HFFc6 (cell line): Measurements from ENCODE around the gene GHR. TPM values are rescaled to one million over a fixed set of nuclear protein-coding genes. Genes with fewer than 3 reads are reported as not detected.

Source experiments
- DNase-seq: peaks from one replicate; pipeline ENCODE4 v3.0.0-alpha.2; 2018
- H3K27ac Mint-ChIP-seq: 2 replicates; pipeline ENCODE4 v1.8.0; 2020; ENCODE audit warnings: mild to moderate bottlenecking, mixed read lengths
- H3K27me3 Mint-ChIP-seq: 2 replicates; pipeline ENCODE4 v1.8.0; 2021; ENCODE audit warnings: mild to moderate bottlenecking, moderate library complexity, mixed read lengths; ENCODE audit not compliant: insufficient read depth
- H3K36me3 Mint-ChIP-seq: 2 replicates; pipeline ENCODE4 v1.8.0; 2021; ENCODE audit warnings: low read depth, mixed read lengths
- H3K4me1 Mint-ChIP-seq: 2 replicates; pipeline ENCODE4 v1.8.0; 2020; ENCODE audit warnings: low read depth, mixed read lengths
- H3K4me3 Mint-ChIP-seq: 2 replicates; pipeline ENCODE4 v1.8.0; 2020; ENCODE audit warnings: mild to moderate bottlenecking, moderate library complexity, mixed read lengths
- H3K9me3 Mint-ChIP-seq: 2 replicates; pipeline ENCODE4 v1.8.0; 2020; ENCODE audit warnings: mild to moderate bottlenecking, mixed read lengths
- CTCF ChIP-seq: fragments of 200-600 bp; sonication (generic); IDR thresholded peaks from 2 replicates; pipeline ENCODE4 v1.5.0; 2021; ENCODE audit warnings: antibody characterized with exemption, mild to moderate bottlenecking
- total RNA-seq, 6 experiments: library from RNA; stranded (reverse); fragmentation: NEBNext Ultra II Directional; extraction: Animal tissue kit (Norgen Biotek cat#: 25700); gene quantifications; 2 replicates in 1 of 6; 3 replicates in 5 of 6; pipeline ENCODE4 v1.2.3, GENCODE V29; 2021

GHR gene
- total RNA-seq, 6 experiments from 2014 or later, result 1.3 to 2.1 (median 1.6) TPM

GRCh38 chr5:42487077-42487476, 63.8 kb downstream of the GHR start:
- no peak for DNase-seq
- TF ChIP-seq CTCF, result no peak
- Mint-ChIP-seq H3K36me3 (no peaks in the 10 kb centered on the region), H3K4me3 (no peak overlapping the region), H3K4me1 (no peaks in the 10 kb centered on the region), H3K27me3 (peaks cover 1% of the 10 kb centered on the region; the same call in 1 of the 2 replicates), H3K27ac (no peak overlapping the region), H3K9me3 (peaks cover 30% of the 10 kb centered on the region)

- Mint-ChIP-seq H3K9me3 (peaks cover 37% of the 10 kb centered on the region), H3K4me1 (no peaks in the 10 kb centered on the region), H3K36me3 (no peaks in the 10 kb centered on the region), H3K4me3 (no peak overlapping the region), H3K27me3 (peaks cover 2% of the 10 kb centered on the region; the same call in 1 of the 2 replicates), H3K27ac (no peak overlapping the region)
- no peak for DNase-seq
- no peak for TF ChIP-seq CTCF
Measured at GRCh38 chr5:42487821-42488220, 64.6 kb downstream of the GHR start.

- Mint-ChIP-seq H3K27ac (no peak overlapping the region), H3K27me3 (peaks cover 2% of the 10 kb centered on the region; the same call in 1 of the 2 replicates), H3K4me3 (no peak overlapping the region), H3K9me3 (peaks cover 45% of the 10 kb centered on the region), H3K4me1 (no peaks in the 10 kb centered on the region), H3K36me3 (no peaks in the 10 kb centered on the region)
- no peak for DNase-seq
- TF ChIP-seq CTCF, result no peak
Measured at GRCh38 chr5:42490831-42491230, 67.6 kb downstream of the GHR start.

- Mint-ChIP-seq H3K4me1 (no peaks in the 10 kb centered on the region), H3K27ac (no peak overlapping the region), H3K9me3 (peaks cover 39% of the 10 kb centered on the region), H3K36me3 (no peaks in the 10 kb centered on the region), H3K27me3 (peaks cover 2% of the 10 kb centered on the region; the same call in 1 of the 2 replicates), H3K4me3 (no peak overlapping the region)
- TF ChIP-seq CTCF, result no peak
- DNase-seq, result no peak
Measured at GRCh38 chr5:42491699-42492098, 68.5 kb downstream of the GHR start.

GRCh38 chr5:42492974-42493373, 69.7 kb downstream of the GHR start:
- no peak for DNase-seq
- Mint-ChIP-seq H3K9me3 (peaks cover 36% of the 10 kb centered on the region), H3K27ac (no peak overlapping the region), H3K27me3 (peaks cover 2% of the 10 kb centered on the region; the same call in 1 of the 2 replicates), H3K36me3 (no peaks in the 10 kb centered on the region), H3K4me1 (no peaks in the 10 kb centered on the region), H3K4me3 (no peak overlapping the region)
- no peak for TF ChIP-seq CTCF

GRCh38 chr5:42494414-42494813, 71.2 kb downstream of the GHR start:
- Mint-ChIP-seq H3K9me3 (peaks cover 32% of the 10 kb centered on the region), H3K4me1 (no peaks in the 10 kb centered on the region), H3K27ac (no peak overlapping the region), H3K4me3 (no peak overlapping the region), H3K36me3 (no peaks in the 10 kb centered on the region), H3K27me3 (peaks cover 2% of the 10 kb centered on the region; the same call in 1 of the 2 replicates)
- no peak for DNase-seq
- no peak for TF ChIP-seq CTCF
